Gastrocnemius medialis (tissue), 4 donors: ENCODE measurements around the gene DNAH3.

ENCODE experiments used
- POLR2A ChIP-seq, 2 donors: fragments of 450-650 bp; IDR thresholded peaks; one replicate each; pipeline ENCODE4 v1.6.1; 2017; ENCODE audit warnings: antibody characterized with exemption in 2 of 2, mild to moderate bottlenecking in 2 of 2, moderate library complexity in 2 of 2
- TF ChIP-seq, protein P1 (sequence below), 5 experiments: fragments of 450-650 bp in 3 of 5; fragments of 200-600 bp in 2 of 5; sonication (generic) in 2 of 5; IDR thresholded peaks in 4 of 5; conservative IDR thresholded peaks in 1 of 5; 1 replicate in 4 of 5; 2 replicates in 1 of 5; pipeline ENCODE4 v1.5.1; 2016 to 2019; ENCODE audit warnings: antibody characterized with exemption in 5 of 5, mild to moderate bottlenecking in 3 of 5, moderate library complexity in 3 of 5

DNA sequence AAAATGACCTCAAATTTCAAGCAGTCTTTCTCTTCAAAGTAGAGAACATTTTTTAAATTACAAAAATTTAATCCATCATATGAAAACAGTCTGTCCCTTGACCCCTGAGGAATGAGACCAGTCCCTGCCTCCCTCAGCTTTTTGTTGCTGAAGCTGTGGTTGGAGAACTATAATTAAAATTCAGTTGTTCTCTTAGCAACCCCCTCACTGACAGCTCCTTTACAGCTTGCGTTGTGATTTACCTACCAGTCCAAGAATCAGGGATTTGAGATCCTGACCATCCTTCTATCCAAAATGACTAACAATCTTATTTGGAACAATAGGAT lies 220.3 kb downstream of the DNAH3 start:
- TF ChIP-seq, protein P1, sequence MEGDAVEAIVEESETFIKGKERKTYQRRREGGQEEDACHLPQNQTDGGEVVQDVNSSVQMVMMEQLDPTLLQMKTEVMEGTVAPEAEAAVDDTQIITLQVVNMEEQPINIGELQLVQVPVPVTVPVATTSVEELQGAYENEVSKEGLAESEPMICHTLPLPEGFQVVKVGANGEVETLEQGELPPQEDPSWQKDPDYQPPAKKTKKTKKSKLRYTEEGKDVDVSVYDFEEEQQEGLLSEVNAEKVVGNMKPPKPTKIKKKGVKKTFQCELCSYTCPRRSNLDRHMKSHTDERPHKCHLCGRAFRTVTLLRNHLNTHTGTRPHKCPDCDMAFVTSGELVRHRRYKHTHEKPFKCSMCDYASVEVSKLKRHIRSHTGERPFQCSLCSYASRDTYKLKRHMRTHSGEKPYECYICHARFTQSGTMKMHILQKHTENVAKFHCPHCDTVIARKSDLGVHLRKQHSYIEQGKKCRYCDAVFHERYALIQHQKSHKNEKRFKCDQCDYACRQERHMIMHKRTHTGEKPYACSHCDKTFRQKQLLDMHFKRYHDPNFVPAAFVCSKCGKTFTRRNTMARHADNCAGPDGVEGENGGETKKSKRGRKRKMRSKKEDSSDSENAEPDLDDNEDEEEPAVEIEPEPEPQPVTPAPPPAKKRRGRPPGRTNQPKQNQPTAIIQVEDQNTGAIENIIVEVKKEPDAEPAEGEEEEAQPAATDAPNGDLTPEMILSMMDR (IDR thresholded peaks at IDR 0.05 in 4 of 5, conservative IDR thresholded peaks at IDR 0.05 in 1 of 5), result no peak
- no peak for TF ChIP-seq POLR2A (IDR thresholded peaks at IDR 0.05)
